Uterus (tissue), 4 donors: ENCODE results near the gene SLC2A9. TPM values are rescaled to one million over a fixed set of nuclear protein-coding genes. Genes with fewer than 3 reads are reported as not detected.

Source experiments
- DNase-seq, 2 donors: peaks; one replicate each; pipeline ENCODE4 v3.0.0-alpha.2; 2019 to 2020
- H3K27ac ChIP-seq, 2 donors: fragments of 200-600 bp; sonication (generic); 1 replicate in 1 of 2; 2 replicates in 1 of 2; pipeline ENCODE4 v1.5.1; 2016 to 2018
- H3K27me3 ChIP-seq, 2 donors: fragments of 200-600 bp; sonication (generic); one replicate each; pipeline ENCODE4 v1.5.1; 2018 to 2019; ENCODE audit warnings: control low read depth in 1 of 2
- H3K36me3 ChIP-seq, 2 donors: fragments of 200-600 bp; sonication (generic); one replicate each; pipeline ENCODE4 v1.5.1; 2019; ENCODE audit warnings: control low read depth in 1 of 2
- H3K4me1 ChIP-seq, 2 donors: fragments of 200-600 bp; sonication (generic); one replicate each; pipeline ENCODE4 v1.5.1; 2018 to 2019; ENCODE audit warnings: control low read depth in 1 of 2
- H3K4me3 ChIP-seq, 2 donors: fragments of 200-600 bp; sonication (generic); 1 replicate in 1 of 2; 2 replicates in 1 of 2; pipeline ENCODE4 v1.5.1; 2018 to 2019; ENCODE audit warnings: mild to moderate bottlenecking in 1 of 2
- H3K9me3 ChIP-seq, 2 donors: fragments of 200-600 bp; sonication (generic); one replicate each; pipeline ENCODE4 v1.5.1; 2019; ENCODE audit warnings: control low read depth in 1 of 2
- CTCF ChIP-seq, 4 experiments: fragments of 200-600 bp in 2 of 4; fragments of 450-650 bp in 2 of 4; sonication (generic) in 2 of 4; IDR thresholded peaks; one replicate each; pipeline ENCODE4 v1.5.1; 2016 to 2019; ENCODE audit warnings: antibody characterized with exemption in 4 of 4, mild to moderate bottlenecking in 2 of 4, moderate library complexity in 1 of 4
- POLR2A ChIP-seq, 2 donors: fragments of 450-650 bp; IDR thresholded peaks; one replicate each; pipeline ENCODE4 v1.6.1; 2016; ENCODE audit warnings: antibody characterized with exemption in 2 of 2, mild to moderate bottlenecking in 1 of 2, moderate library complexity in 1 of 2
- intact Hi-C: fragments of 100-400 bp; cut with DNase I; formaldehyde crosslinking; loops from one replicate; pipeline ENCODE4 v1.15.1; 2023; ENCODE audit warnings: low total_unique reads
- total RNA-seq, 4 donors: library from RNA; depleted of rRNA in 3 of 4; stranded (reverse); fragments of >200 nt in 3 of 4; gene quantifications; one replicate each; pipeline versions ENCODE4 v1.1.0 to v1.2.4, GENCODE V29; 2014 to 2023
- donor health status: DM: yes; HTN: yes; CAD: no.

The SLC2A9 gene
- total RNA-seq, 4 donors from 2014 or later, result 0.51 to 9.3 (median 7.1) TPM

GRCh38 chr4:9880406-9881197 lies 140.7 kb downstream of the SLC2A9 start:
- Histone ChIP-seq H3K9me3 (no peaks in the 10 kb centered on the region), H3K36me3 (no peaks in the 10 kb centered on the region), H3K27ac (no peak overlapping the region), H3K4me1 (no peaks in the 10 kb centered on the region), H3K27me3 (no peaks in the 10 kb centered on the region), H3K4me3 (no peak overlapping the region)
- intact Hi-C loops, result no loop called here
- no peak for TF ChIP-seq CTCF (IDR thresholded peaks at IDR 0.05)
- no peak for TF ChIP-seq POLR2A (IDR thresholded peaks at IDR 0.05)
- DNase-seq, result no peak

GRCh38 chr4:9877123-9877522 lies 144.2 kb downstream of the SLC2A9 start:
- Histone ChIP-seq H3K27me3 (no peaks in the 10 kb centered on the region), H3K36me3 (no peaks in the 10 kb centered on the region), H3K27ac (no peak overlapping the region), H3K9me3 (no peaks in the 10 kb centered on the region), H3K4me3 (no peak overlapping the region), H3K4me1 (no peaks in the 10 kb centered on the region)
- DNase-seq, result no peak
- intact Hi-C loops, result no loop called here
- TF ChIP-seq CTCF (IDR thresholded peaks at IDR 0.05) (no peak), POLR2A (IDR thresholded peaks at IDR 0.05) (no peak)

- H3K9me3 ChIP-seq, result no peaks in the 10 kb centered on the region
- H3K4me1 ChIP-seq, result no peaks in the 10 kb centered on the region
- H3K4me3 ChIP-seq, result no peak overlapping the region
- no peak for DNase-seq
- no peaks in the 10 kb centered on the region for H3K36me3 ChIP-seq
- no peak overlapping the region for H3K27ac ChIP-seq
- intact Hi-C loops, result no loop called here
- TF ChIP-seq CTCF (IDR thresholded peaks at IDR 0.05), result no peak
- no peak for TF ChIP-seq POLR2A (IDR thresholded peaks at IDR 0.05)
- H3K27me3 ChIP-seq, result no peaks in the 10 kb centered on the region
Measured at GRCh38 chr4:9875516-9875915, 145.8 kb downstream of the SLC2A9 start.

GRCh38 chr4:9874385-9874784 lies 146.9 kb downstream of the SLC2A9 start:
- Histone ChIP-seq H3K27me3 (no peaks in the 10 kb centered on the region), H3K27ac (no peak overlapping the region), H3K36me3 (no peaks in the 10 kb centered on the region), H3K4me1 (no peaks in the 10 kb centered on the region), H3K4me3 (no peak overlapping the region), H3K9me3 (no peaks in the 10 kb centered on the region)
- intact Hi-C loops, result no loop called here
- TF ChIP-seq CTCF (IDR thresholded peaks at IDR 0.05) (no peak), POLR2A (IDR thresholded peaks at IDR 0.05) (no peak)
- DNase-seq, result no peak

- H3K4me1 ChIP-seq, result no peaks in the 10 kb centered on the region
- no peak overlapping the region for H3K27ac ChIP-seq
- TF ChIP-seq POLR2A (IDR thresholded peaks at IDR 0.05), result no peak
- TF ChIP-seq CTCF (IDR thresholded peaks at IDR 0.05), result no peak
- no peaks in the 10 kb centered on the region for H3K9me3 ChIP-seq
- intact Hi-C loops, result no loop called here
- no peak for DNase-seq
- no peaks in the 10 kb centered on the region for H3K36me3 ChIP-seq
- no peaks in the 10 kb centered on the region for H3K27me3 ChIP-seq
- no peak overlapping the region for H3K4me3 ChIP-seq
Measured at GRCh38 chr4:9870165-9870790, 151.0 kb downstream of the SLC2A9 start.
